Activated B cell treated with CpG ODN at 0.5 μM for 24 hours (primary cell): ENCODE measurements around the gene BUB3. TPM values are rescaled to one million over a fixed set of nuclear protein-coding genes. Genes with fewer than 3 reads are reported as not detected.

ENCODE experiments used
- ATAC-seq: fragments of 200-7000 bp; cut with Tn5 transposase; one replicate; pipeline ENCODE4 v1.10.0; 2021; ENCODE audit warnings: low read depth, mild to moderate bottlenecking, moderate library complexity
- CTCF ChIA-PET: fragments of 350-600 bp; sonication (Branson Sonifier 250); formaldehyde crosslinking; loops from one replicate; lab custom pipeline; 2021; ENCODE audit warnings: antibody characterized with exemption; lab: Charles Lee
- POLR2A ChIA-PET: fragments of 350-600 bp; sonication (Branson Sonifier 250); formaldehyde crosslinking; loops from one replicate; lab custom pipeline; 2021; ENCODE audit warnings: antibody characterized with exemption; lab: Charles Lee
- DNase-seq: peaks from one replicate; pipeline ENCODE4 v3.0.0; 2022
- H3K27ac Mint-ChIP-seq: one replicate; pipeline ENCODE4 v1.8.0; 2020; ENCODE audit warnings: mixed read lengths
- H3K27me3 Mint-ChIP-seq: one replicate; pipeline ENCODE4 v1.8.0; 2021; ENCODE audit warnings: mixed read lengths
- H3K36me3 Mint-ChIP-seq: one replicate; pipeline ENCODE4 v1.8.0; 2021; ENCODE audit warnings: low read depth, mixed read lengths
- H3K4me1 Mint-ChIP-seq: one replicate; pipeline ENCODE4 v1.8.0; 2021; ENCODE audit warnings: mixed read lengths
- H3K4me3 Mint-ChIP-seq: one replicate; pipeline ENCODE4 v1.8.0; 2020; ENCODE audit warnings: mild to moderate bottlenecking, mixed read lengths
- H3K9me3 Mint-ChIP-seq: one replicate; pipeline ENCODE4 v1.8.0; 2020; ENCODE audit warnings: mixed read lengths
- CTCF ChIP-seq: fragments of 200-600 bp; IDR thresholded peaks from one replicate; pipeline ENCODE4 v1.8.0; 2022; ENCODE audit warnings: antibody characterized with exemption, mild to moderate bottlenecking
- intact Hi-C: fragments of 100-400 bp; cut with micrococcal nuclease; formaldehyde crosslinking; loops from one replicate; pipeline ENCODE4 v1.15.1; 2024
- total RNA-seq: library from RNA; stranded (reverse); gene quantifications from 2 replicates; pipeline ENCODE4 v1.2.3, GENCODE V29; 2022

The BUB3 gene
- total RNA-seq, 1 donor from 2014 or later, result 141 TPM

DNA sequence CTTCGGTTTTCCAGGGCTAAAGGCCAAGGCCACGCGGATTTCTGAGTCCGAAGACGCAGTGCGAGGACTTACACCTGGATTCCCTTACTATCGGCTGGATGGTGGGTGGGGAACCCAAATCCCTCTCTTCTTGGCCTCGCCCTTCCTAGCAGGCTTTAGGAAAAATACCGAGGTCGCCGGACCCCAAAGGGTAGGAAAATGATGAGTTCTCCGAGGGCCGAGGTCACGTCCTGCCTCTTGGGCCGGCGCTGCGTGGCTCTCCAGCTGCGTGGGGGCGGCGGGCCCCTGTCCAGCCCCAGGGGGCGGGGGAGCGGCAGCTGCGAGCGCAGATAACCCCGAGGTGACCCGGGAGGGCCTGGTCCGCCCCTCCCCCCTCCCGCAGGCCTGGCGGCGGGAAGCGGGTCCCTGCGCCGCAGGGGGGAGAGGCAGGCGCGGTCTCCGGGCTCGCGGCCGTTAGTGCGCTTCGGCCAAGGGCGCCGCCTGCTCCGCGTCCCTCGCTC, 19.2 kb upstream of the BUB3 start:
- H3K36me3 Mint-ChIP-seq, result peaks cover 1% of the 10 kb centered on the region
- no peaks in the 10 kb centered on the region for H3K9me3 Mint-ChIP-seq
- no peak overlapping the region for H3K4me3 Mint-ChIP-seq
- peaks cover 36% of the 10 kb centered on the region for H3K4me1 Mint-ChIP-seq
- CTCF ChIA-PET, result interaction anchor here (0.9 to 2.4 kb wide), 2 partner anchors 11 to 17 kb away, joined by 3 to 13 read pairs; no protein-coding TSS in a partner anchor
- POLR2A ChIA-PET, result interaction anchor here (1.2 kb wide), 1 partner anchor 11 kb away, joined by 3 read pairs; no protein-coding TSS in a partner anchor
- no peak for TF ChIP-seq CTCF
- intact Hi-C loops, result no loop called here
- no peak for ATAC-seq
- no peak overlapping the region for H3K27ac Mint-ChIP-seq
- no peak for DNase-seq
- peaks cover 64% of the 10 kb centered on the region for H3K27me3 Mint-ChIP-seq

DNA sequence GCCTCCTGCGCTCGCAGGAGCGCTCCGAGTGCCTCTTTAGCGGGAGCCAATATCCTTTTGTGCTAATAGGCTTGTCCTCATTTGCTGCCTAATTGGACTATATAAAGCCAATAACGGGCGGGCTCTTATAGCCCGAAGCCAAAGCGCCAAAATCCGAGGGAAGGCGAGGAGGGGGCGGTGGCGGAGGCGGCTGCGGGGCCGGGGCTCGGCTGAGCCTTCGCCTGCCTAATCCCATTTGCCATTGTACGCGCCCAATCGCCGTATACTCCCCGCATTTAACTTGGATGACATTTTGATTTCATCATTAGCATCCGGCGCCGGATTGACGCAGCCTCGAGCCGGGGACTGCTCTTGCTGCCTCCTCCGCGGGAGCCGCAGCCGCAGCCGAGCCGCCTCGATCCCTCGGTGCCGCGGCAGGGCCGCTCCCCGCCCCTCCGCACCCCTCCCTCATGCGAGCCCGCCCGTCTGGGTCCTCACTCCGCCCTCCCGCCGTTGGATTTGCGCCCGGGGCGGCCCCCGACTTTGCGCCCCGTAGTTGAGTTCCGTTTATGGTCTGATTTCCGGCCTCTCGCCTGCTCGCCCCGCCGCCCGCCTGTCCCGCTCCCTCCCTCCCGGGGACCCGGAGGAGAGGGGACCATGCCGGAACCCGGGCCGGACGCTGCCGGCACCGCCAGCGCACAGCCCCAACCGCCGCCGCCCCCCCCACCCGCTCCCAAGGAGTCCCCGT, 18.6 kb upstream of the BUB3 start, which contains the start of gene HMX3:
Gene HMX3, plus strand, starts transcription at position 556 of the 727 bp plus-strand sequence. Its CDS starts 81 bp downstream, at position 637.
- intact Hi-C loops, result no loop called here
- ATAC-seq, result peak; percentile 25
- H3K27ac Mint-ChIP-seq, result peak within 1 kb of the TSS; percentile 73
- peaks cover 63% of the 10 kb centered on the region for H3K27me3 Mint-ChIP-seq
- H3K9me3 Mint-ChIP-seq, result no peaks in the 10 kb centered on the region
- no peak for TF ChIP-seq CTCF
- peaks cover 1% of the 10 kb centered on the region for H3K36me3 Mint-ChIP-seq
- POLR2A ChIA-PET, result no interaction called here
- peak within 1 kb of the TSS; percentile 74 for H3K4me3 Mint-ChIP-seq
- DNase-seq, result peak; percentile 45
- H3K4me1 Mint-ChIP-seq, result peaks cover 36% of the 10 kb centered on the region
- CTCF ChIA-PET, result no interaction called here

DNA sequence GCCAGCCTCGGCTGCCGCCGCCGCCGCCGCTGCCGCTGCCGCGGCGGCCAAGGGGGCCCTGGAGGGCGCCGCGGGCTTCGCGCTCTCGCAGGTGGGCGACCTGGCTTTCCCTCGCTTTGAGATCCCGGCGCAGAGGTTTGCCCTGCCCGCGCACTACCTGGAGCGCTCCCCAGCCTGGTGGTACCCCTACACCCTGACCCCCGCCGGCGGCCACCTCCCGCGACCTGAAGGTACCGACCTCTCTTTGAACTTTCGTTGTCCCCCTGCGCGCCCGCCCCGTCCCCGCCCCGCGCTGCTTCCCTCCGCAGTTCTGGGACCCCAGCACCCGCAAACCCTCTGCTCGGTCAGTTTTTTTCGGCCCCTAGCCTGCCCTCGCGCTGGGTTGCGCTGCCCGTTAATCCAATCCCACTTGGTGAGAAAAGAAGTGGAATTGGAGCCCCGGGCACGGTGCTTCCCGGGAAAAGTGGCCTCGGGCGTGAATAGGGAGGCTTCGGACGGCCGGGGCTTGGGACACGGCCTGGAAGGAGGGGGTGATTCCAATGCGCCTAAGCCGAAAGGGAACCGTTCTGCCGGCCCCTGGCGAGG, 17.9 kb upstream of the BUB3 start:
- CTCF ChIA-PET, result no interaction called here
- Mint-ChIP-seq H3K36me3 (peaks cover 1% of the 10 kb centered on the region), H3K27me3 (peaks cover 63% of the 10 kb centered on the region), H3K4me3 (peak overlapping the region; percentile 74), H3K27ac (no peak overlapping the region), H3K9me3 (no peaks in the 10 kb centered on the region), H3K4me1 (peaks cover 36% of the 10 kb centered on the region)
- ATAC-seq, result no peak
- POLR2A ChIA-PET, result interaction anchor here (1.0 kb wide), 1 partner anchor 18 kb away, joined by 3 read pairs; the partner anchor contains the start of gene BUB3
- DNase-seq, result no peak
- no peak for TF ChIP-seq CTCF
- intact Hi-C loops, result no loop called here

DNA sequence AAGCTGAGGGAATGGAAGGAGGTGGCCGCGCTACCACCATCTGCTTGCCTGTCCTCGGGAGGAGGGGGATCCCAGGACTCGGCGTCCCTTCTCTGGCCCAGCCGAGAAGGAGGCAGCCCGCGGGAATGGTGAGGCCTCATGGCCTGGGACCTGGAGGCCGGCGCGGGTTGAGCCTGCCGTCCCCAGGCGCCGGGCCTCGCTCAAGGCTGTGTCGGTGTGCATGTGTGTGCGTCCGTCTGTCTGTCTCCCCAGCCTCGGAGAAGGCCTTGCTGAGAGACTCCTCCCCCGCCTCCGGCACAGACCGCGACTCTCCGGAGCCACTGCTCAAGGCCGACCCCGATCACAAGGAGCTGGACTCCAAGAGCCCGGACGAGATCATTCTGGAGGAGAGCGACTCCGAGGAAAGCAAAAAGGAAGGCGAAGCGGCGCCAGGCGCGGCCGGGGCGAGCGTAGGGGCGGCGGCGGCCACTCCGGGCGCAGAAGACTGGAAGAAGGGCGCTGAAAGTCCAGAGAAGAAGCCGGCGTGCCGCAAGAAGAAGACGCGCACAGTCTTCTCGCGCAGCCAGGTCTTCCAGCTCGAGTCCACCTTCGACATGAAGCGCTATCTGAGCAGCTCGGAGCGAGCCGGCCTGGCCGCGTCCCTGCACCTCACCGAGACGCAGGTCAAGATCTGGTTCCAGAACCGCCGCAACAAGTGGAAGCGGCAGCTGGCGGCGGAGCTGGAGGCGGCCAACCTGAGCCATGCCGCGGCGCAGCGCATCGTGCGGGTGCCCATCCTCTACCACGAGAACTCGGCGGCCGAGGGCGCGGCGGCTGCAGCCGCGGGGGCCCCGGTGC, 17.2 kb upstream of the BUB3 start:
- intact Hi-C loops, result no loop called here
- peak; percentile 45 for DNase-seq
- Mint-ChIP-seq H3K9me3 (no peaks in the 10 kb centered on the region), H3K27me3 (peaks cover 64% of the 10 kb centered on the region), H3K4me1 (peaks cover 35% of the 10 kb centered on the region), H3K4me3 (peak overlapping the region; percentile 74), H3K27ac (peak overlapping the region; percentile 73), H3K36me3 (peaks cover 1% of the 10 kb centered on the region)
- no peak for ATAC-seq
- CTCF ChIA-PET, result no interaction called here
- no peak for TF ChIP-seq CTCF
- POLR2A ChIA-PET, result interaction anchor here (1.0 kb wide), 1 partner anchor 17 kb away, joined by 3 read pairs; the partner anchor contains the start of gene BUB3
